ENCODE results near the gene CD163.
"Not testable (repeated sequence)": the region's sequence is repeated elsewhere in the genome, so short reads cannot be mapped to it uniquely, and the experiment has no call there.

Gene CD163

GRCh38 chr12:7450667-7451066, 52.9 kb downstream of the CD163 start:
- DNase-seq: no peak

- DNase-seq: no peak
Observed at GRCh38 chr12:7448099-7448498, 55.5 kb downstream of the CD163 start.

- no peak for DNase-seq
Observed at GRCh38 chr12:7444537-7444936, 59.0 kb downstream of the CD163 start.

GRCh38 chr12:7444076-7444475, 59.5 kb downstream of the CD163 start, which contains the start of gene CD163L1:
Gene CD163L1 (minus strand): TSS chr12:7444153. CDS start chr12:7444127, 26 bp downstream.
- no peak for DNase-seq

GRCh38 chr12:7441216-7441615, 62.4 kb downstream of the CD163 start:
- DNase-seq: no peak

- DNase-seq: peak in 8 of 58 donors; percentile 1 to 26 (median 4)
Observed at GRCh38 chr12:7439579-7440505, 63.7 kb downstream of the CD163 start.

- not testable (repeated sequence) for DNase-seq
Observed at GRCh38 chr12:7438291-7438995, 65.1 kb downstream of the CD163 start.

- DNase-seq: not testable (repeated sequence)
Observed at GRCh38 chr12:7437494-7437893, 66.1 kb downstream of the CD163 start.

GRCh38 chr12:7434670-7435069, 68.9 kb downstream of the CD163 start:
- DNase-seq: no peak

GRCh38 chr12:7433276-7433822, 70.2 kb downstream of the CD163 start:
- DNase-seq: no peak

- DNase-seq: no peak
Observed at GRCh38 chr12:7431993-7432685, 71.4 kb downstream of the CD163 start.

All from anterior cingulate cortex (tissue), 58 donors.